NOMO-1 treated with DMSO at 0.1 percent for 48 hours (cell line): ENCODE measurements around the gene FZR1.

Experiments
- DNase-seq: peaks from one replicate; lab custom pipeline; 2025; ENCODE audit not compliant: unreplicated experiment; lab: John Stamatoyannopoulos, UW

The FZR1 gene

DNA sequence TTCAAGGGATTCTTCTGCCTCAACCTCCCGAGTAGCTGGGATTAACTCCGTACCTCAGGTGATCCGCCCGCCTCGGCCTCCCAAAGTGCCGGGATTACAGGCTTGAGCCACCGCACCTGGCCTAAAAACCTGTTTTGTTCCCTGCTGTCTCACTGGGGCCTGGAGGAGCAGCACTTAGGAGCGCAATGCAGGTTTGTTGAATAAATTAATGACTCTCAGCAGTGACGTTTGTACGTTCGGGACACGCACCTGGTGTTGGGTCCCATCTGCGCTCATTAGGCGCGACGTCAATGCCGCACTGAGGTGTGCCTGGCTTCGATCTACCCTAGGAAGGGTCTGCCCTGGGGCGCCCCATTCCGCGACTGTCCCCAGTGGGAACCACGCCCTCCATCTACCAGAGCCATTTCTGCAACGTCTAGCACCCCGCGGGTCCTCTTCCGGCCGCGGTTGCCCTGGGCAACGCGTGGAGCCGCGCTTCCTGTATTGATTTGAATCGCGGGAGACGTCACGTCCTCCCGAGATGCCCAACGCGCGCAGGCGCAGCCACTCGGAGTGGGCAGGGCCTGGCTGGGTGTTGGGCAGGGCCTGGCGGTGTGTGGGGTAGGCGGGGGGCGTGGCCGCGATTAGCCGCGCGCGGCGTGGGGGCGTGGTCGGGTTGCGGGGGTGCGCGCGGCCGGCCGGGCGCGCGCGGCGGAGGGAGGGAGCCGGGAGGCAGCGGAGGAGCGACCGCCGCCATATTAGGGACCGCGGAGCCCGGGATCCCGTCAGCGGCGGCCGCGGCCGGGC lies at the start of gene FZR1:
FZR1 (plus strand) TSS at position 714 of the 786 bp plus-strand sequence. CDS start 16,679 bp downstream, outside the sequence.
- DNase-seq, result peak; percentile 94

- no peak for DNase-seq
These were observed 49.1 kb upstream of the FZR1 start for GRCh38 chr19:3456925-3457527.

- no peak for DNase-seq
These were observed 48.4 kb upstream of the FZR1 start for GRCh38 chr19:3457528-3458228.

- no peak for DNase-seq
These were observed 47.7 kb upstream of the FZR1 start for GRCh38 chr19:3458229-3459088.

DNA sequence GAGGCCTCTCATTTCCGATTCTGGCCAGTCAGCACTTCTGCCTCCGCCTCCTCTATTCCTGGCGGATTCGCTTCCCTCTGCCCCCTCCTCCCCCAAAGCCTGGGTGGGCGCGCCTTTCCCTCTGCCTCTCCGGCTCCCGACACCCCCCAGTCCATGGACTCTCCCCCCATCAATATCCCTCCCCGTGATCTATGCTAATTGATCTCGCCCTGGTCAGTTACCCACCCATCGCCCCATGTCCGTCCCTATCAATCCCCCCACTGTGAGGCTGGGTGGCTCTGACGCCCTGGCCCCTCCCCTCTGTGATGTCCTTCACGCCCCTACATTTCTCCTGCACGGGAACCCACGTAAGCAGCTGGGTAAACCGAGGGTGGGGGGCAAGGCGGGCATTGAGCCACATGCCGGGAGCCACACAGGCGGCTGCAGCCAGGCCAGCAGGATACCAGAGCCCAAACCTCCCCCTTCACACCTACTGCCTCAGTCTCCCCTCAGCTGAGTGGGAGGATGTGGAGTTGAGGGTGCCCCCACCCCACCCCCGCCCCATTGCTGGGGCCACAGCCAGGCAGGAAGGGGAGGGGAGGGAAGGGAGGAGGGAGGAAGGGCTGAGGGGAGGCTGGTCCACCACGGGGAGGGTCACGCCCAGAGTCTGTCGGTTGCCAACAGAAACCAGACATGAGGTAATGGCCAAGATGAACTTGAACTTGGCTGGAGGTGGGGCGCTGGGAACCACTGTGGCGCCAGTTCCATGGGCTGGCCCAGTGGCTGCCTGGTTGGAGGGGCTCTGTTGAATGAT lies 46.8 kb upstream of the FZR1 start:
- no peak for DNase-seq

DNA sequence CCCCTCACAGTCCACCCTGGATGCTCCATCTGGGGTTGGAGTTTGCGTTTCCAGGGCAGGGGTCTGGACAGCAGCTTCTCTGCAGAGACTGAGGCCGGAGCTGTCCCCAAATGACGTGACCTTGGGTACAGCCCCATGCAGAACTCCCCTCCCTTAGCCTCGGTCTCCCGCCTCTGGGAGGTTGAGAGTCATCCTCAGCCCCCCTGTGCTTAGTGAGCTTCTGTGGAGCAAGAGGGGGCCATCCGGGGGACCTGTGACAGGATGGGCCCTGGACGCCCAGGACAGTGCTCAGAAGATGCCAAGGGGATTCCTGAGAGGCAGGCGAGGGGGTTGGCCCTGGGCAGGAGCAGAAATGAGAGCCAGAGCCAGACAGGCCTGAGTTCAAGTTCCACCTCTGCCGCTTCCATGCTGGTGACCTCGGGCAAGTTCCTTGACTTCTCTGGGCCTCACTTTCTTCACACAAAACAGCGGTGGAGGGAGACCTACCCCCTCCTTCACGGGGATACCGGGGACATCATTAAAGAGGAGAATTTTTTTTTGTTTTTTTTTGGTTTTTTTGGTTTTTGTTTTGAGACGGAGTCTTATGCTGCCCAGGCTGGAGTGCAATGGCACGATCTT lies 46.0 kb upstream of the FZR1 start:
- no peak for DNase-seq

- DNase-seq, result no peak
These were observed 43.0 kb upstream of the FZR1 start for GRCh38 chr19:3462991-3463713.

DNA sequence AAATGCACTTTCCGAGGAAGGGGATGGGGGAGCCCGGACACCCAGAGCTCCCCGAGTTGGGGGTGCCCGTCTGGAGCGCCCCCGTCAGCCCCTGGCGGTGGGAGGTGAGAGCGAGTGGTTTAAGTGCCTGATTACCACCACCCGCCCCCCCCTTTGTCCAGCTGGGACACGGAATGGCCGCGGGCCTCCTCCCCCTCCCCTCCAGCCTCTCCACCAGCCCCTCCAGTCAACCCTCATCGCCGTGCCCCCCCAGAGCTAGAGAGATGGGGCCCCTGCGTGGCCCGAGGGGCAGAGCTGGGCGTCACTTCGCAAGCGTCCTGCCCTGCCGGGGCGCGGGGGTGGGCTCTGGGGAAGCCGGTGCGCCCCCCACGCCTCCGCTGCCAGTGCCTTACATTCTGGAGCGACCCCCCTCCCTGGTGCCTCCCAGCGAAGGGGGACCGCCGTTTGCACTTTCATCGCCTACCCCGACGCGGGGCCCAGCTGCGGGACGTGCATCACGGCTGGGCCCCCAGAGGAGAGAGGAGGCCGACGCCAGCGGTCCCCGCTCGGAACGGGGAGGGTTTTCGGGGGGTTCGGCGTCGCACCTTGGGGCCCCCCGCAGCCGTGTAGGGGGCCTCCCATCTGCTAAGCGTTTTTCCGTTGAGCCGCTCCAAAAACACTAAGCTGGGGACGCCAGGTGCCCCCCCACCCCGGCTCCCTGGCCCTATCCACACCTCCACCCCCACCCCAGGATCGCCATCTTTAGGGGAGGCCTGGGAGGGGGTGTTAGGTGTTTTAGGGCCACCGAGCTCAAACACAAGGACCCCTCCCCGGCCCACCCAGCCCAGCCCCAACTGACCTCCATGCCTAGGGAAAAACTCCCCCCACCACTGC lies 42.2 kb upstream of the FZR1 start:
- DNase-seq, result no peak

DNA sequence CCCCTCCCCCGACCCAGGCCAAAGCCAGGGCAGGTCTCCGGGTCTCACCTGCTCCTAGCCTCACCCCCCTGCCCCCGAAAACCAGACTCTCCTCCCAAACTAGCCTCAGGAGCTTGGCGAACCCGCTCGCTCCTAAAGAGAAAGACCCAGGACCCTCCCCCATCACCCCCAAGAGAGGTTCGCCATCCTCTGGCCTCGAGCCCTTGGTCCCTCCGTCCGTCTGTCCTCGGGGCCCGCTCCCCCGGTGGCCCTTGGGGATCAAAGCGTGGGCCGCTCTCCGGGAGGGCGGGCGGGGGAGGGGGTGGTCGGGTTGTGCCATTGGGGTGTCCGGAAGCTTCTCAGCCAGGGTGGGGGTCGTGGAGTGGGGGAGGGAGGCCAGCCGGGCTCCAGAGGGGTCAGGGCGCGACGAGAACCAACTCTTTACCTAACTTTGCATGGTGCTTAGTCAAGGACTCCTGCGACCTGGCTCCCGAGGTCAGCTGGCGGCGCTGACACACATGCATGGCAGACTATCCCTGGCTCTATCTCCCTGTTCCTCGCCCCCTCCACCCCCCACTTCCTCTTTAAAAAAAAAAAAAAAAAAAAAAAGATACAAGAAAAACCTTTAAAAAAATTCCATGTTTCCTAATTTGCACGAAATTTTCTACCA lies 41.4 kb upstream of the FZR1 start:
- no peak for DNase-seq

DNA sequence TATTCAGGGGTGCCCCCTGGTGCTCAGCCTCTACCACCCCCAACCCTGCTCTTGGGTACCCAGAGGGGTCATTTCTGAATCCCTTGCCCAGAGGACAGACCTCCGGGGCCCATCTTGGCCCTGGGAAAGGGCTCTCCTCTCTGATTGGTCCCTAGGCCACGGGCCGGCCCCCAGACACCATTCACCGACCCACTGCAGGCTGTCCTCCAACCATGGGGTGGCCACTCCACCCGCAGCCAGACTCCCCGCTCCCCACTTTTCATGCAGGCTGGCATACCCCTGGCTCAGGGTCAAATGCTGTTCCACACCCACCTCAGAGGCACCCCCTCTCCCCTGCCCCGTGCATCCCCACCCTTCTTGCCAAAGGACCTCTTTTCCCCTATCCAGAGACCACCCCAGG lies 40.6 kb upstream of the FZR1 start:
- DNase-seq, result no peak

DNA sequence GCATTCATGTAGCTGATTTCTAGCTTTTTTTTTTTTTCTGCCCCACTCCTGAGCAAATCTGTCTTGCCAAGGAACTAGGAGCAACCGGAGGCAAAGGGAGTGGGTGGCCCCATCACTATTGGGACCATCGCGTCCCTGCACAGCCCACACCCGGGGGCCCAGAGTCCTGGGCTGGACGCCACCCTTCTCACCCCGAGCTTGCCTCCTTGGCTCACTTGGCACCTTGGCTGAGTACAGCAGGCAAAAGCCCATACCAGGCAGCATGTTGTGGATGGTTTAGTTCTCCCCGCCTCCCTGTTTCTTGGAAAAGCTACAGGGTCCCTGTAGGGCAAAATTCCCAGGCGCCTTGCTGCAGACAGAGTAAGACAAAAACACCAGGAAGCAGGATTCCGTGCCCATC lies 39.5 kb upstream of the FZR1 start:
- DNase-seq, result no peak

DNA sequence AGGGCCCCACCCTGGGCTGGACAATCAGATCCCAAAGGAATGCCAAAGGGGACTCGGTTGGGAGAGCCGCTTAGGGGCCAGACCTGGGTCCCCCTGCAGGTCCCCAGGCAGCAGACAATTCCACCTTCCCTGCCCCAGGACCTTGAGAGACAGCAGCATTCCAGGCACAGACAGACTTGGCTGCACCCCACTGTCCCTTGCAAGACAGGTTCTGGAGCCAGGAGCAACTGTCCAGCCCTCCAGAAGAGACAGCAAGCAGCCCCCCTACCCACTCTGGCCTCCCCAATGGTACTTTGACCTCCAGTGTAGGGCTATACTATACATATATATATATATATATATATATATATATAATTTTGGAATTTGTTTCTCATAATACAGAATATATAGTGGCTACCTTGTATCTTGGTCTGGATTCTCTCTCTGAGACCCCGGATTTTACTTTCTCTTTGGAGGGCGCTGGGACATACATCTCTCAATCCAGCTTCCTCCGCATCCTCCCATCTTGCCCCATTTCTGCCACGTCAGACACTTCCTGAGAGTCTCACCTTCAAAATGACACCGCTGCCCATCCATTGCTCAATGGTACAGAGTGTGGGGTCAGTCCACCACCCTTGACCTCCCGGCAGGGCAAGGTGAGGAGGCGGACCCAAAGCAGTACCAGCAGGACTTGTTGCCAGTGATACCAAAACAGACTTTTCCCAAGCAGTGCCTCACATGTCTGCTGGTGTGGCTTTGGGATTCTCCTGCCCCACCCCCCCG lies 38.5 kb upstream of the FZR1 start:
- DNase-seq, result no peak

- no peak for DNase-seq
These were observed 37.9 kb upstream of the FZR1 start for GRCh38 chr19:3468211-3468610.

DNA sequence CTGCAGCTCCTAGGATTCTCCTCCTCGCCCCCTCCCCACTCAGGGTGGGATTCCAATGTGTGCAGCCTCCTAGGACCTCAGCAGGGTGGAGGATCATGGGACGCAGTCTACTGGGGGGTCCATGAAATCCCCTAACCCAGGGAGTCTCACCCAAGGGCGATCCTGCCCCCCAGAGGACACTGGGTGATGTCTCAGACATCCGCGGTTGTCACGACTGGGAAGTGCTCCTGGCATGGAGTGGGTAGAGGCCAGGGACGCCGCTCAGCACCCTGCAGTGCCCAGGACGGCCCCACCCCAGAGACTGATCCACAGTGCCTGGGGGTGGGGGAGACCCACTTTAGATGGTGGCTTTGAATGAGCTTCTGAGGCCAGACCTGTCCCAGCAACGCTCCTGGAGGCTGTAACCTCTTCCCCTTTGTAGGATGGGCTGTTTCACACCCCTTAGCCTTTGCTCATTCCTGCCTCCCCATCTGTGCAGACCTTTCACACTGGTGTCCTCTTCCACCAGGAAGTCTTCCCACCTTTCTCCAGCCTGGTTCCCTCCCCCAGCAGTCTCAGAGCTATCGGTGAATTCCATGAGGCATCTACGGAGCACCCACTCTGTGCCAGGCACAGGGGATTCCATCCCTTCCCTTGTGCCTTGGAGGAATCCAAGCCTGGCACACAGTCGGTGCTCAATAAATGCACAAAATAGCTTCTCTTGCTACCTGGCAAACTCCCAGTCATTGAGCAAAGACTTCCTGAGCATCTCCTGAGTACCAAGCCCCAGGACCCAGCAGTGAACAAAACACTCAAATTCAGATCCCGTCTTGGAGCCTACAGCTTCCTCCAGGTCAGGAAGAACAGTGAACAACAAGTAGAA lies 36.2 kb upstream of the FZR1 start:
- no peak for DNase-seq

DNA sequence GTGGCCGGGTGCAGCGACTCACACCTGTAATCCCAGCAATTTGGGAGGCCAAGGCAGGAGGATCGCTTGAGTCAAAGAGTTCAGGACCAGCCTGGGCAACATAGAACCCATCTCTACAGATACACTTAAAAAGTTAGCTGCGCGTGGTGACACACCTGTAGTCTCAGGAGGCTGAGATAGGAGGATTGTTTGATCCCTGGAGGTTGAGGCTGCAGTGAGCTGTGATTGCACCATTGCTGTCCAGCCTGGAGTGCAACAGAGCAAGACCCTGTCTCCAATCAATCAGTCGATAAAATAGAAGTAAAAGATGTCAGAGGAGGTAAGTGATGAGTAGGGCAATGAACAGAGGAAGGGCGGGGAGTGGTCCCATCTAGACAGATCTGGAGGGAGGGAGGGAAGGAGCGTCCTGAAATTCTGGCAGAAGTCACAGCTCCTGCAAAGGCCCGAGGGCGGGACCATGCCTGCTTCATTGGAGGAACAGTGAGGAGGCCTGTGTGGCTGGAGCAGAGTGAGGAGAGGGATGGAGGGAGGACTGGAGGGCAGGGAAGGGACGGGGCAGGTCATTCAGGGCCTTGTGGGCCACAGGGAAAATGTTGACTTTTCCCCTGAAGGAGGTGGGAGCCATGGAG lies 35.5 kb upstream of the FZR1 start:
- no peak for DNase-seq
